ENCODE data around the gene SLC19A2.

The SLC19A2 gene

GRCh38 chr1:169475806-169476387 lies 9.8 kb downstream of the SLC19A2 start:
- DNase-seq (ENCODE audit: low spot score) = no peak

- DNase-seq (ENCODE audit: low spot score) = no peak
These were observed 11.3 kb downstream of the SLC19A2 start for GRCh38 chr1:169474302-169474995.

GRCh38 chr1:169473347-169473746 lies 12.4 kb downstream of the SLC19A2 start:
- DNase-seq (ENCODE audit: low spot score) = no peak

- no peak for DNase-seq (ENCODE audit: low spot score)
These were observed 13.0 kb downstream of the SLC19A2 start for GRCh38 chr1:169472738-169473137.

GRCh38 chr1:169468982-169469381 lies 16.8 kb downstream of the SLC19A2 start:
- no peak for DNase-seq (ENCODE audit: low spot score)

GRCh38 chr1:169466259-169467230 lies 19.2 kb downstream of the SLC19A2 start:
- peak; percentile 29 for DNase-seq (ENCODE audit: low spot score)

DNA sequence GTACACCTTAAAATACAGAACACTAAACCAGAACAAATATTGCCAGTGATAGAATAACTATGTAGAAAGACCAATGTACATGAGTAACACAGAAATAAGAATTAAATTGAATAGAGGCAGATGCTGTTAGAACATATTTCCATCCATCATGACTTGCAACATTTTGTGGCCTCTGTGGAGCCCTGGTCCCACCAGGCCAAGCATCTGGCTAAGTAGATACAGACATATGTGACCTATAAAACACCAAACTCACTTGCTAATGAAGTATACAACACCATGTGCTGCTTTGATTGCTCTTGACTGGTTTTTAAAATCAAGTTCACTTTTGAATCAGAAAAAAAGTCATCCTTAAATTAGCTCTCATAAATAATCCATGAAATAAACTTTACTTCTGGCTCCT lies 20.5 kb downstream of the SLC19A2 start:
- DNase-seq (ENCODE audit: low spot score) = no peak

DNA sequence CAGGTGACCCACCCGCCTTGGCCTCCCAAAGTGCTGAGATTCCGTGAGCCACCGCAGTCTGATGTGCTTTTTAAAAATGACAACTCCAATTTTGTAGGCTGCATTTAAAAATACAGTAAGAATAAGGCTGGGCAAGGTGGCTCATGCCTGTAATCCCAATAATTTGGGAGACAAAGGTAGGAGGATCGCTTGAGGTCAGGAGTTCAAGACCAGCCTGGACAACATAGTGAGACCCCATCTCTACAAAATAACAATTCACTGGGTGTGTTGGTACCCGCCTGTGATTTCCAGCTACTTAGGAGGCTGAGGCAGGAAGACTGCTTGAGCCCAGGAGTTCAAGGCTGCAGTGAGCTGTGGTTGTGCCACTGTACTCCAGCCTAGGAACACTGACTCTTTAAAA lies 23.4 kb downstream of the SLC19A2 start:
- DNase-seq (ENCODE audit: low spot score) = no peak

DNA sequence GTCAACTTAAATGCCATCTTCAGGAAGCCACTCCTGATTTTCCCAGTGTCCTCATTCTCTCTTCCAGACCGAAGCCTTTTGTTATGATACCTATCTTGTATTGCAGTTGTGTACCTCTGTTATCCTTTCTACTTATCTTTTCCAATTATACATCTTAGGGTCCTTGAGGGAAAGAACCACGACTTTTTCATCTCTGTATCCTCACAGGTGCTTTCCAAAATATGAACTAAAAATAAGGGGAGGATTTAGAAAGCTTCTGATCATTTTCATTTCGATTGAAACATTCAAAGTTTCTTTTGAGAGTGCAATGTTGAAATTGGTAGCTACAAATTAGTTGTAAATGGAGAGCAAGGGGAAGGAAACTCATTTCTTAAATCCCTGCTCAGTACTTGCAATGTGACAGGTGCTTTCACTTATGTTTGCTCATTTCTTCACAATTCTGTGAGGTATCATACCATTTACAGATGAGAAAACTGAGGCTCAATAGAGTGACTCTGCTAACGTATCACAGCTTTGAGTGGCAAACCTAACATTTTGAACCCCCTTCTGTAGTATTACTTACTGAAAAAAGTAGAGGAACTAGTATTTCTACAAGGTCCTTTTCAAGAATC lies 24.2 kb downstream of the SLC19A2 start:
- no peak for DNase-seq (ENCODE audit: low spot score)

GRCh38 chr1:169460191-169460833 lies 25.4 kb downstream of the SLC19A2 start:
- no peak for DNase-seq (ENCODE audit: low spot score)

- no peak for DNase-seq (ENCODE audit: low spot score)
These were observed 28.3 kb downstream of the SLC19A2 start for GRCh38 chr1:169457443-169457842.

DNA sequence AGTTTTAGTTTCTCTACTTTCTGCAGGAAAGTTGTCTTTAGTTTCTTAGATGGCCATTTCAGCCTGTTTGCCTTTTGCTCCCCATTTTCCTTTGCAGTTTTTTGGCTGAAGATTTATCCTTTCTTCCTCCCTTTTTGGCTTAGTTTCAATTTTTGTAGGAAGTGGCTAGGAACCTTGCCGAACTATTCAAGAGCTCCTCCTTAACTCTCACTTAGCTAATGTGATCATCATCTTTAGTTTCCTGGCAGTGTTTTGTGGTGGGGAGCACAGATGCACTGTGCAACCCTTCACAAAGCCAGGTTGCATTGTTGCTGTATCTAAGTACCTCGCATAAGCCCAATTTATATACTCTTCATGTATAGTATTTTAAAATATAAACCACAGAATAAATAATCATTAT lies 29.7 kb downstream of the SLC19A2 start:
- DNase-seq (ENCODE audit: low spot score) = no peak

GRCh38 chr1:169452921-169453320 lies 32.8 kb downstream of the SLC19A2 start:
- no peak for DNase-seq (ENCODE audit: low spot score)

DNA sequence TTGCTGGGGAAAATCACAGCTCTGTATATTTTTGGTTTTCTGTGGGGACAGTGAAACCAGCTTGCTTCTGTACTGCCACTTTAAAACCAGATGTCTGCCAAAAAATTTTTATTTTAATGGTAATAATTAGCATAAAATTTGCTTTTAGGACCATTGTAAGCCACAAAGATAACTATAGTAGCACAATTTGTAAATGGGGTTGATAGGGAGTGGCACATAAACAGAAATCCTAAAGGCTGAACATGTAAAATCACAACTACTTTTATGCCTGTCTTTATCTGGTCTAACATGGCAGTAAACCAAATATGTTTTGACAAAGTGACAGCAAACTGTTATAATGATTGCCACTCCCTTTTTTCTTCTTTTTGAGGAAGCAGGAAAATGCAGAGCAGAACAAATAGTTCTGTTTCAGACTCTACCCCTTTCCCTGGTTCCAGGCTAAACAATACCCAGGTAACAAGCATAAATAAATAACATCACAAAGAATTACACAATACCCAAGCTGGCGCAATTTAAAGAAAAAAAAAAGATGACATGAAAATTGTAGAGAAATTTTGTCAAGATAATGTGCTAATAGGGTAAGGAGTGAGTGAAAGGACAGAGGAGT lies 34.4 kb downstream of the SLC19A2 start:
- no peak for DNase-seq (ENCODE audit: low spot score)

GRCh38 chr1:169443923-169444322 lies 41.8 kb downstream of the SLC19A2 start:
- DNase-seq (ENCODE audit: low spot score) = no peak

GRCh38 chr1:169427081-169427641 lies 58.6 kb downstream of the SLC19A2 start, which contains the start of gene CCDC181:
CCDC181 (minus strand) TSS chr1:169427474; CDS start chr1:169424927, 2,547 bp downstream.
- peak; percentile 57 for DNase-seq (ENCODE audit: low spot score)

DNA sequence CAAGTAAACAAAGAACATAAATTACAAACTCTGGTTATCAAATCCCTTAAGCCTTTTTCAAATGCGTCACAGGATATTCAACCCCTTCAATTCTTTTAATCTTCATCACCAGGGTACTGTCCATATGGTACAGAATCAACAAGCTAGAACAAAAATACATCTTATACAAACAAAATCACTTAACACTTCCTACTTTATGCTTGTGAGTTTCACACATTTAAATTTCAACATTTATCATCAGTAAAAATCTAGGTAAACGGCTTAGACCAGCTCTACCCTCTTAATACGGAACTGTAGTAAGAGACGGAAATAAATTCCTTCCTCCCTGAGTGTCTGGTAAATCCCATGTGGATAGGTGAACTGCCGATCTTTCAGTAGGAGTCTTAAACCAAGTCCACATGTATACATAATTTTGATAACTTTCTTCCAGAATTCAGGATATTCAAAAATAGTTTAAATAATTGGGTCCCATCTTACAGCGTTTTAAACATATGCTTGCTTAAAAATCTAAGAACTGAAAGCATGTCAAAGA lies 59.5 kb downstream of the SLC19A2 start:
- peak; percentile 17 for DNase-seq (ENCODE audit: low spot score)

DNA sequence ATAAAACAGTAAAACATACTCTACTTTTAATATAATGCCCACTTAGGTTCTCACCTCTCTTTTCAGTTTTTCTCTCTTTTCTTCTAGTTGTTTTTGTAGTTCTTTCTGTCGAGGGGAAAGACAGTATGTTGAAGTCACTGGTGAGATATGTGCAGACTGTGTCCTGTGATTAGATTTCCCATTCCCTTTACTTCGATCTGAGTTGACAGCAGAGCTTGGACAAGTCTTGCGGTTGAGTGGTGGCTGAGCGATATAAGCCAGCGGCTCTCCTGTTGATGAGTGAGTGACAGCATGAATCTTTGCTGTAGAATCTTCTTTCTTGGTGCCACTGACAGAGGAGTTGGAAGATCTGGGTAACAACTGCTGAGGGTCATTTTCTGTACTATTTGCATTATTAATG lies 64.4 kb downstream of the SLC19A2 start:
- DNase-seq (ENCODE audit: low spot score) = no peak

DNA sequence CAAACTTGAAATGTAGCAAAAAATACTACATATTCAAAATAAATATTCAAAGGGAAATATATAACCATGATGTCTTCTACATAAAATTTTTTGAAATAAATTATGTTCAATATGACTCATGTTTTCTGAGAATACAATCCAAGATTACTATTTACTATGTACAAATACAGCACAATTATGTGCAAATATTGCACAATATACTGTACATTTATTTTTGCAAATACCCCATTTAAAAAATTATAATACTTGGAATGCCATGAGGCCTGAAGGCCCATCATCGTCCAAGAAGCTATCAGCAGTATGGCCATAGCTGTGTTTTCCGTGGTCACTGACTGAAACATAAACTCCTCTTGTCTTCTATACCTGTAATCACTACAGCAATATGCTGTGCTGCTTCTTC lies 70.8 kb downstream of the SLC19A2 start:
- no peak for DNase-seq (ENCODE audit: low spot score)

Data from pons (tissue), 1 donor.